Measurements from ENCODE around the gene KDM3B.
"Not testable (repeated sequence)": the region's sequence is repeated elsewhere in the genome, so short reads cannot be mapped to it uniquely, and the experiment has no call there.

The KDM3B gene

GRCh38 chr5:138466125-138466899, 113.8 kb downstream of the KDM3B start:
- H3K27ac Mint-ChIP-seq = peak overlapping the region; percentile 78
- H3K27me3 Mint-ChIP-seq = peaks cover 48% of the 10 kb centered on the region
- peak overlapping the region; percentile 74 for H3K4me3 Mint-ChIP-seq
- peaks cover 12% of the 10 kb centered on the region for H3K4me1 Mint-ChIP-seq
- no peaks in the 10 kb centered on the region for H3K9me3 Mint-ChIP-seq
- peaks cover 3% of the 10 kb centered on the region for H3K36me3 Mint-ChIP-seq
- CTCF ChIA-PET = interaction anchor here (1.5 to 5.6 kb wide), 4 partner anchors 16 to 287 kb away, joined by 3 to 38 read pairs (median 25); no protein-coding TSS in a partner anchor
- no peak for DNase-seq

DNA sequence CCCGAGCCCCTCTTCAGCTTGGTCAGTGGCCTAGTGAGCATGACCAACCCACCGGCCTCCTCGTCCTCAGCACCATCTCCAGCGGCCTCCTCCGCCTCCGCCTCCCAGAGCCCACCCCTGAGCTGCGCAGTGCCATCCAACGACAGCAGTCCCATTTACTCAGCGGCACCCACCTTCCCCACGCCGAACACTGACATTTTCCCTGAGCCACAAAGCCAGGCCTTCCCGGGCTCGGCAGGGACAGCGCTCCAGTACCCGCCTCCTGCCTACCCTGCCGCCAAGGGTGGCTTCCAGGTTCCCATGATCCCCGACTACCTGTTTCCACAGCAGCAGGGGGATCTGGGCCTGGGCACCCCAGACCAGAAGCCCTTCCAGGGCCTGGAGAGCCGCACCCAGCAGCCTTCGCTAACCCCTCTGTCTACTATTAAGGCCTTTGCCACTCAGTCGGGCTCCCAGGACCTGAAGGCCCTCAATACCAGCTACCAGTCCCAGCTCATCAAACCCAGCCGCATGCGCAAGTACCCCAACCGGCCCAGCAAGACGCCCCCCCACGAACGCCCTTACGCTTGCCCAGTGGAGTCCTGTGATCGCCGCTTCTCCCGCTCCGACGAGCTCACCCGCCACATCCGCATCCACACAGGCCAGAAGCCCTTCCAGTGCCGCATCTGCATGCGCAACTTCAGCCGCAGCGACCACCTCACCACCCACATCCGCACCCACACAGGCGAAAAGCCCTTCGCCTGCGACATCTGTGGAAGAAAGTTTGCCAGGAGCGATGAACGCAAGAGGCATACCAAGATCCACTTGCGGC, 114.6 kb downstream of the KDM3B start:
- DNase-seq = no peak
- Mint-ChIP-seq H3K4me3 (peak overlapping the region; percentile 74), H3K36me3 (peaks cover 3% of the 10 kb centered on the region), H3K27ac (no peak overlapping the region), H3K4me1 (peaks cover 12% of the 10 kb centered on the region), H3K9me3 (no peaks in the 10 kb centered on the region), H3K27me3 (peaks cover 48% of the 10 kb centered on the region)
- CTCF ChIA-PET = interaction anchor here (2.9 to 5.6 kb wide), 2 partner anchors 17 to 32 kb away, joined by 15 to 35 read pairs; no protein-coding TSS in a partner anchor

GRCh38 chr5:138467711-138468132, 115.2 kb downstream of the KDM3B start:
- H3K27ac Mint-ChIP-seq = no peak overlapping the region
- H3K4me3 Mint-ChIP-seq = peak overlapping the region; percentile 74

GRCh38 chr5:138468133-138468965, 115.9 kb downstream of the KDM3B start:
- Mint-ChIP-seq H3K27me3 (peaks cover 59% of the 10 kb centered on the region), H3K4me3 (peak overlapping the region; percentile 9), H3K4me1 (peaks cover 12% of the 10 kb centered on the region), H3K36me3 (peaks cover 3% of the 10 kb centered on the region), H3K27ac (no peak overlapping the region), H3K9me3 (no peaks in the 10 kb centered on the region)
- CTCF ChIA-PET = interaction anchor here (1.0 kb wide), 1 partner anchor 111 kb away, joined by 3 read pairs; no protein-coding TSS in a partner anchor
- no peak for DNase-seq

More at GRCh38 chr5:138467711-138468132, 115.2 kb downstream of the KDM3B start:
- Mint-ChIP-seq H3K27me3 (peaks cover 54% of the 10 kb centered on the region), H3K4me1 (peaks cover 12% of the 10 kb centered on the region), H3K9me3 (no peaks in the 10 kb centered on the region), H3K36me3 (peaks cover 3% of the 10 kb centered on the region)
- DNase-seq = no peak
- CTCF ChIA-PET = interaction anchor here (5.6 kb wide), 1 partner anchor 18 kb away, joined by 35 read pairs; no protein-coding TSS in a partner anchor

DNA sequence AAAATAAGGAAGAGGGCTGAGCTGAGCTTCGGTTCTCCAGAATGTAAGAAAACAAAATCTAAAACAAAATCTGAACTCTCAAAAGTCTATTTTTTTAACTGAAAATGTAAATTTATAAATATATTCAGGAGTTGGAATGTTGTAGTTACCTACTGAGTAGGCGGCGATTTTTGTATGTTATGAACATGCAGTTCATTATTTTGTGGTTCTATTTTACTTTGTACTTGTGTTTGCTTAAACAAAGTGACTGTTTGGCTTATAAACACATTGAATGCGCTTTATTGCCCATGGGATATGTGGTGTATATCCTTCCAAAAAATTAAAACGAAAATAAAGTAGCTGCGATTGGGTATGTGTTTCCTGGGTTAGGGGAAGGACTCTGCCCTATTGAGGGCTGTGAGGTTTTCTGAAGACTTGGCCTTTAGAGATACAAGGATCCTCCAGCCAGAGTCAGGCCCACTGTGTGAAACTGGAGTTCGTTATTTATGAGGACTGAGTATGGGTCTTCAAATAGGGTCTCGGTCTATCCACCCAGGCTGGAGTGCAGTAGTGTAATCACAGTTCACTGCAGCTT, 116.6 kb downstream of the KDM3B start:
- CTCF ChIA-PET = interaction anchor here (1.0 kb wide), 1 partner anchor 110 kb away, joined by 3 read pairs; no protein-coding TSS in a partner anchor

DNA sequence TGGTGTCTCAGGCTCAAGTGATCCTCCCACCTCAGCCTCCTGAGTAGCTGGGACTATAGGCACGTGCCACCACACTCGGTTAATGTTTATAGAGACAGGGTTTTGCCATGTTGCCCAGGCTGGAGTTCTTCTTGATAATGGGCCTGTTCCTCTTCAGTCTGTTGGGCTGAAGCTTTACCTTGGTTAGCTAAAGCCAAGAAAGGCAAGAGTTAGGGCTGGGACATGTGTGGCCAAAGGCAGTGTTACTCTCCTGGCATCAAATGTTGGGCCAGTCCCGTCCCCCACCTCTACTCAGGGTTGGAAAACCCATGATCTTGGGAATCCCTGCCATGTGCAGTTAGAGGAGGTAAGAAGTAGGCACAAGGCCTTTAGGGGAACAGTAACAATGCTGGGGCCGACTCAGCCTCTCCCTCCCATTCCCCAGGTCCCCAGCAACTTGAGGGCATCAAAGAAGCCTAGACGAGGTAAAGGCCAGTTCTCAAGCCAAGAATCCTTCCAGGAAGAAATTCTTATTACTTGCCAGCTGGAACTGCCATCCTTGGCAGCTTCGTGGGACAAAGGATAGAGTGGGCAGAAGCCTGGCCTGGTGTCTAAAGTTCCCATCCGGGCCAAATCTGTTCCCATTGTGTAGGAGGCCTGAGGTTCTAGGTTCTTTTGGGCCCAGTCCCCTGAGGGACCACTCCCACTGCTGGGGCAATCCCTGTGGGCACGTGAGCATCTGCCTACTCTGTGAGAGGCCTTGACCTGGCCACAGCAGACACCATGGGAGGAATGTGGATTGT, 117.2 kb downstream of the KDM3B start:
- peaks cover 3% of the 10 kb centered on the region for H3K36me3 Mint-ChIP-seq
- no peak overlapping the region for H3K27ac Mint-ChIP-seq
- H3K4me3 Mint-ChIP-seq = no peak overlapping the region
- H3K4me1 Mint-ChIP-seq = peaks cover 9% of the 10 kb centered on the region
- DNase-seq = no peak
- CTCF ChIA-PET = interaction anchor here (1.0 kb wide), 1 partner anchor 110 kb away, joined by 3 read pairs; no protein-coding TSS in a partner anchor
- H3K27me3 Mint-ChIP-seq = peaks cover 66% of the 10 kb centered on the region
- H3K9me3 Mint-ChIP-seq = no peaks in the 10 kb centered on the region

More for the DNA sequence above, 116.6 kb downstream of the KDM3B start:
- DNase-seq = no peak
- peaks cover 63% of the 10 kb centered on the region for H3K27me3 Mint-ChIP-seq
- H3K36me3 Mint-ChIP-seq = peaks cover 3% of the 10 kb centered on the region
- H3K27ac Mint-ChIP-seq = no peak overlapping the region
- no peaks in the 10 kb centered on the region for H3K9me3 Mint-ChIP-seq
- H3K4me3 Mint-ChIP-seq = no peak overlapping the region
- H3K4me1 Mint-ChIP-seq = peaks cover 9% of the 10 kb centered on the region

- no peak for DNase-seq
- no peak overlapping the region for H3K27ac Mint-ChIP-seq
- peaks cover 3% of the 10 kb centered on the region for H3K36me3 Mint-ChIP-seq
- H3K4me1 Mint-ChIP-seq = peaks cover 9% of the 10 kb centered on the region
- no peak overlapping the region for H3K4me3 Mint-ChIP-seq
- CTCF ChIA-PET = interaction anchor here (0.7 kb wide), 1 partner anchor 16 kb away, joined by 3 read pairs; no protein-coding TSS in a partner anchor
- H3K9me3 Mint-ChIP-seq = no peaks in the 10 kb centered on the region
- H3K27me3 Mint-ChIP-seq = peaks cover 68% of the 10 kb centered on the region
Measured at GRCh38 chr5:138470322-138471051, 118.0 kb downstream of the KDM3B start.

DNA sequence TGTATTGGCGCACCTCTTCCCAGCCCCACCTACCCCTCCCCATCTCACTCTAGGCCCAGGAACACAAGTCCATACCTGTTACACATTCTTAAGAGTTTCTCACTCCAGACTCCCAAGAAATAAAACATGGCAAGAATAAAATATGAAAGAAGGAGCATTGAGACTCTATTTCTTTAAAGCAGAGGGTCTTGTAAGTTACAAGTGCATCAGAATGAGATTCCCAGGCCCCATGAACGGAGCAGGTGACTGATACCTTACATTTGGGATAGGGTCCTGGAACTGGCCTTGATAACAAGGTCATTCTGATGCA, 118.5 kb downstream of the KDM3B start:
- Mint-ChIP-seq H3K9me3 (no peaks in the 10 kb centered on the region), H3K36me3 (peaks cover 3% of the 10 kb centered on the region), H3K4me1 (peaks cover 9% of the 10 kb centered on the region), H3K27ac (no peak overlapping the region), H3K4me3 (no peak overlapping the region), H3K27me3 (peaks cover 64% of the 10 kb centered on the region)
- CTCF ChIA-PET = interaction anchor here (0.7 to 1.1 kb wide), 2 partner anchors 17 to 33 kb away, joined by 3 to 5 read pairs; no protein-coding TSS in a partner anchor
- no peak for DNase-seq

- peaks cover 50% of the 10 kb centered on the region for H3K27me3 Mint-ChIP-seq
- H3K36me3 Mint-ChIP-seq = no peaks in the 10 kb centered on the region
- CTCF ChIA-PET = interaction anchor here (1.1 kb wide), 1 partner anchor 31 kb away, joined by 5 read pairs; no protein-coding TSS in a partner anchor
- no peaks in the 10 kb centered on the region for H3K9me3 Mint-ChIP-seq
- DNase-seq = no peak
- H3K4me1 Mint-ChIP-seq = no peaks in the 10 kb centered on the region
- no peak overlapping the region for H3K27ac Mint-ChIP-seq
- H3K4me3 Mint-ChIP-seq = no peak overlapping the region
Measured at GRCh38 chr5:138472353-138472752, 119.9 kb downstream of the KDM3B start.

GRCh38 chr5:138473151-138473550, 120.7 kb downstream of the KDM3B start:
- not testable (repeated sequence) for H3K9me3 Mint-ChIP-seq, DNase-seq, H3K36me3 Mint-ChIP-seq, H3K4me1 Mint-ChIP-seq, H3K27ac Mint-ChIP-seq, H3K4me3 Mint-ChIP-seq
- CTCF ChIA-PET = interaction anchor here (0.6 to 1.1 kb wide), 2 partner anchors 23 to 30 kb away, joined by 3 read pairs; no protein-coding TSS in a partner anchor
- peaks cover 44% of the 10 kb centered on the region for H3K27me3 Mint-ChIP-seq

DNA sequence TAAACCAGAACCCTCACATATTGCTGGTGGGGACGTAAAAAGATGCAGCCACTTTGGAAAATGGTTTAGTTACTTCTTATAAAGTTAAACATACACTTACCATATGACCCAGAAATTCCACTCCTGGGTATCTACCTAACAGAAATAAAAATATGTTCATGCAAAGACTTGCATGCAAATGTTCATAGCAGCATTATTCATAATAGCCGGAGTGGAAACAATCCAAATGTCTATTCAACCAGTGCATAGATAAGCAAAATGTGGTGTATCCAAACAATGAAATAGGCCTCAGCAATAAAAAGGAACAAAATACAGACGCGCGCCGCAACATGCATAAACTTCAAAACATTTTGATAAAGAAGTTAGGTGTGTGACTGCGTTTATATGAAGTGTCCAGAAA, 124.4 kb downstream of the KDM3B start:
- Mint-ChIP-seq H3K4me3 (no peak overlapping the region), H3K27me3 (peaks cover 35% of the 10 kb centered on the region), H3K36me3 (no peaks in the 10 kb centered on the region), H3K27ac (no peak overlapping the region), H3K9me3 (no peaks in the 10 kb centered on the region), H3K4me1 (no peaks in the 10 kb centered on the region)
- DNase-seq = no peak
- CTCF ChIA-PET = interaction anchor here (1.0 kb wide), 1 partner anchor 27 kb away, joined by 3 read pairs; no protein-coding TSS in a partner anchor

GRCh38 chr5:138482638-138483037, 130.2 kb downstream of the KDM3B start:
- CTCF ChIA-PET = no interaction called here

More at GRCh38 chr5:138482638-138483037, 130.2 kb downstream of the KDM3B start:
- H3K27me3 Mint-ChIP-seq = peaks cover 30% of the 10 kb centered on the region
- H3K27ac Mint-ChIP-seq = no peak overlapping the region
- no peak for DNase-seq
- H3K4me3 Mint-ChIP-seq = no peak overlapping the region
- no peaks in the 10 kb centered on the region for H3K36me3 Mint-ChIP-seq
- H3K9me3 Mint-ChIP-seq = no peaks in the 10 kb centered on the region
- no peaks in the 10 kb centered on the region for H3K4me1 Mint-ChIP-seq

All from activated naive CD4-positive, alpha-beta T cell treated with anti-CD3 and anti-CD28 coated beads, Interleukin-2, amount 10 ng/mL, durations not matched to agents 7 days and 5 days (primary cell).